PC-9 (cell line): ENCODE measurements around the gene NSG2. TPM values are rescaled to one million over a fixed set of nuclear protein-coding genes. Genes with fewer than 3 reads are reported as not detected.
"Not testable (repeated sequence)": the region's sequence is repeated elsewhere in the genome, so short reads cannot be mapped to it uniquely, and the experiment has no call there.

ENCODE experiments used
- BruUV-seq: library from RNA; stranded (reverse); fragments of 400-500 nt; replicated peaks from 2 replicates; lab custom pipeline; 2021; lab: Mats Ljungman, UMichigan
- CTCF ChIA-PET: fragments of 300-600 bp; sonication (Branson Sonifier 250); formaldehyde crosslinking; loops from one replicate; lab custom pipeline; 2022; ENCODE audit warnings: antibody characterized with exemption; lab: Charles Lee
- POLR2A ChIA-PET: fragments of 300-600 bp; sonication (Branson Sonifier 250); formaldehyde crosslinking; loops from one replicate; lab custom pipeline; 2022; ENCODE audit warnings: antibody characterized with exemption; ENCODE audit not compliant: unreplicated experiment; lab: Charles Lee
- DNase-seq, 2 experiments: peaks; one replicate each; pipeline versions ENCODE4 v3.0.0 to v3.0.0-alpha.2; 2015 to 2022; ENCODE audit warnings: mixed read lengths in 1 of 2
- H2AFZ ChIP-seq: fragments of 200-600 bp; sonication (generic); 2 replicates; pipeline ENCODE4 v1.8.1; 2017; ENCODE audit warnings: antibody characterized with exemption
- H3F3A ChIP-seq: fragments of 200-600 bp; sonication (generic); 2 replicates; pipeline ENCODE4 v1.8.1; 2017; ENCODE audit warnings: antibody characterized with exemption, mild to moderate bottlenecking, low read depth; ENCODE audit not compliant: insufficient read depth
- H3K27ac ChIP-seq: fragments of 200-600 bp; sonication (generic); 2 replicates; pipeline ENCODE4 v1.6.1; 2016; ENCODE audit warnings: mixed run types
- H3K27me3 ChIP-seq: fragments of 200-600 bp; sonication (generic); 2 replicates; pipeline ENCODE4 v1.6.1; 2016; ENCODE audit warnings: low read depth, mixed run types; ENCODE audit not compliant: insufficient read depth
- H3K36me3 ChIP-seq: fragments of 200-600 bp; sonication (generic); 2 replicates; pipeline ENCODE4 v1.6.1; 2016; ENCODE audit warnings: low read depth, mixed run types
- H3K4me1 ChIP-seq: fragments of 200-600 bp; sonication (generic); replicated peaks from 2 replicates; pipeline ENCODE4 v1.6.1; 2016; ENCODE audit warnings: mixed run types; ENCODE audit not compliant: insufficient read depth
- H3K4me2 ChIP-seq: fragments of 200-600 bp; sonication (generic); 2 replicates; pipeline ENCODE4 v1.6.1; 2017; ENCODE audit warnings: mixed run types
- H3K4me3 ChIP-seq: fragments of 200-600 bp; sonication (generic); 2 replicates; pipeline ENCODE4 v1.6.1; 2016; ENCODE audit warnings: mixed run types
- H3K79me2 ChIP-seq: fragments of 200-600 bp; sonication (generic); 2 replicates; pipeline ENCODE4 v1.6.1; 2017; ENCODE audit warnings: low read depth, mixed run types
- H3K9me2 ChIP-seq: fragments of 200-600 bp; sonication (generic); 2 replicates; pipeline ENCODE4 v1.8.1; 2017; ENCODE audit warnings: mild to moderate bottlenecking; ENCODE audit not compliant: insufficient read depth
- H3K9me3 ChIP-seq: fragments of 200-600 bp; sonication (generic); 2 replicates; pipeline ENCODE4 v1.8.1; 2016; ENCODE audit warnings: low read depth; ENCODE audit not compliant: insufficient read depth
- H4K20me1 ChIP-seq: fragments of 200-600 bp; sonication (generic); 2 replicates; pipeline ENCODE4 v1.8.1; 2017; ENCODE audit not compliant: insufficient read depth
- EZH2 ChIP-seq: fragments of 200-600 bp; sonication (generic); IDR thresholded peaks from 2 replicates; pipeline ENCODE4 v1.8.0; 2017; ENCODE audit warnings: antibody characterized with exemption, low read depth
- intact Hi-C: fragments of 100-400 bp; cut with micrococcal nuclease; formaldehyde crosslinking; loops from one replicate; pipeline ENCODE4 v1.10.0; 2022; ENCODE audit not compliant: unreplicated experiment
- total RNA-seq: library from RNA; stranded (reverse); gene quantifications from 2 replicates; pipeline ENCODE4 v1.2.3, GENCODE V29; 2021
- TF ChIP-seq, protein P1 (sequence below): fragments of 200-600 bp; sonication (generic); conservative IDR thresholded peaks from 2 replicates; pipeline ENCODE4 v1.6.1; 2017; ENCODE audit warnings: mixed run types, antibody characterized with exemption, mild to moderate bottlenecking, moderate library complexity

NSG2 gene
- total RNA-seq, 1 experiment from 2014 or later, result not detected

DNA sequence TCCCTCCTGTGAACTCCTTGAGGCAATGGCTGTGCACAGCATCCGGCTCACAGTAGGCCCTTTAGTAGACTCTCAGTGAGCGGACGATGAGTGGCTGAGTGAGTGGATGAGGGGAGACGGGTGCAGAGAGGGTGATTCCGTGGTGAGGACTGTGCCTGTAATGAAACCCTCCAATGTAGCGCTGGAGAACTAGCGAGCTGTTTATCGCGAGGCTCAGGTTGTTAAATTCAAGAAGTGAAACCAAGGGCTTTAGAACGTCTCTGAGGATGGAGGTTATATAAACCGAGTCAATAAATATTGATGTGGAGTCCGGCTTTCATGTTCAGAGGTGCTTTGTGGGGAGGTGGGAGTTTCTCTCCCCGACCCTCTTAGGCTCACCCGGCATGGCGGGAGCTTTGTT, 53.2 kb downstream of the NSG2 start:
- no peaks in the 10 kb centered on the region for H4K20me1 ChIP-seq
- H3K36me3 ChIP-seq, result no peaks in the 10 kb centered on the region
- H3K4me2 ChIP-seq, result no peak overlapping the region
- ChIA-PET POLR2A (no interaction called here), CTCF (no interaction called here)
- no TSS peak for BruUV-seq
- no peak for DNase-seq
- H2AFZ ChIP-seq, result no peak overlapping the region
- intact Hi-C loops, result no loop called here
- peaks cover 90% of the 10 kb centered on the region for H3K27me3 ChIP-seq
- no peak for TF ChIP-seq EZH2
- TF ChIP-seq, protein P1, sequence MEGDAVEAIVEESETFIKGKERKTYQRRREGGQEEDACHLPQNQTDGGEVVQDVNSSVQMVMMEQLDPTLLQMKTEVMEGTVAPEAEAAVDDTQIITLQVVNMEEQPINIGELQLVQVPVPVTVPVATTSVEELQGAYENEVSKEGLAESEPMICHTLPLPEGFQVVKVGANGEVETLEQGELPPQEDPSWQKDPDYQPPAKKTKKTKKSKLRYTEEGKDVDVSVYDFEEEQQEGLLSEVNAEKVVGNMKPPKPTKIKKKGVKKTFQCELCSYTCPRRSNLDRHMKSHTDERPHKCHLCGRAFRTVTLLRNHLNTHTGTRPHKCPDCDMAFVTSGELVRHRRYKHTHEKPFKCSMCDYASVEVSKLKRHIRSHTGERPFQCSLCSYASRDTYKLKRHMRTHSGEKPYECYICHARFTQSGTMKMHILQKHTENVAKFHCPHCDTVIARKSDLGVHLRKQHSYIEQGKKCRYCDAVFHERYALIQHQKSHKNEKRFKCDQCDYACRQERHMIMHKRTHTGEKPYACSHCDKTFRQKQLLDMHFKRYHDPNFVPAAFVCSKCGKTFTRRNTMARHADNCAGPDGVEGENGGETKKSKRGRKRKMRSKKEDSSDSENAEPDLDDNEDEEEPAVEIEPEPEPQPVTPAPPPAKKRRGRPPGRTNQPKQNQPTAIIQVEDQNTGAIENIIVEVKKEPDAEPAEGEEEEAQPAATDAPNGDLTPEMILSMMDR, result no peak
- no peaks in the 10 kb centered on the region for H3K79me2 ChIP-seq
- no peak overlapping the region for H3K27ac ChIP-seq
- no peaks in the 10 kb centered on the region for H3K4me1 ChIP-seq
- no peaks in the 10 kb centered on the region for H3F3A ChIP-seq
- H3K4me3 ChIP-seq, result no peak overlapping the region
- H3K9me2 ChIP-seq, result no peaks in the 10 kb centered on the region
- H3K9me3 ChIP-seq, result no peaks in the 10 kb centered on the region

DNA sequence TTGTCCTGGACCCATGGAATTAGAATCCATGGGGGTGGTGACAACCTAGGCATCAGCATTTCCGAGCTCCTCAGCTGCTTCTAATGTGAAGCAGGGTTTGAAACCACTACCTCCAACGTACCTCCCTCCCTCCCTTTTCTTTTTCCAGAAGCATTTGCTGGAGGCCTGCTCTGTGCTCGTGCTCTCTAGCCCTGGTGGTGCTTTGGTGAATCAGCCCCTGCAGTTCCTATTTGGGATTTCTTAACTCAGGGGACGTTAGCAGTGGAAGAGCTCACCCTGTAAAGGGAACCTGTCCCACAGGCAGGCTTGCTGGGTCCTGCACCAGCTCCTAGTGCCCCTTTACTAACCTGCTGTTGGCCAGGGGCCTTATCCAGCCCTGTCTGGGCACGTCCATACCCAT, 55.0 kb downstream of the NSG2 start:
- Histone ChIP-seq H3K4me2 (no peak overlapping the region), H3K9me2 (no peaks in the 10 kb centered on the region), H3K9me3 (no peaks in the 10 kb centered on the region), H3K4me1 (no peaks in the 10 kb centered on the region), H3K36me3 (no peaks in the 10 kb centered on the region), H2AFZ (no peak overlapping the region), H3K27me3 (peaks cover 91% of the 10 kb centered on the region), H3K4me3 (no peak overlapping the region), H3F3A (no peaks in the 10 kb centered on the region), H3K27ac (no peak overlapping the region), H3K79me2 (no peaks in the 10 kb centered on the region), H4K20me1 (no peaks in the 10 kb centered on the region)
- no peak for TF ChIP-seq EZH2
- TF ChIP-seq, protein P1, result no peak
- POLR2A ChIA-PET, result no interaction called here
- CTCF ChIA-PET, result no interaction called here
- no peak for DNase-seq
- intact Hi-C loops, result no loop called here
- BruUV-seq, result no TSS peak

DNA sequence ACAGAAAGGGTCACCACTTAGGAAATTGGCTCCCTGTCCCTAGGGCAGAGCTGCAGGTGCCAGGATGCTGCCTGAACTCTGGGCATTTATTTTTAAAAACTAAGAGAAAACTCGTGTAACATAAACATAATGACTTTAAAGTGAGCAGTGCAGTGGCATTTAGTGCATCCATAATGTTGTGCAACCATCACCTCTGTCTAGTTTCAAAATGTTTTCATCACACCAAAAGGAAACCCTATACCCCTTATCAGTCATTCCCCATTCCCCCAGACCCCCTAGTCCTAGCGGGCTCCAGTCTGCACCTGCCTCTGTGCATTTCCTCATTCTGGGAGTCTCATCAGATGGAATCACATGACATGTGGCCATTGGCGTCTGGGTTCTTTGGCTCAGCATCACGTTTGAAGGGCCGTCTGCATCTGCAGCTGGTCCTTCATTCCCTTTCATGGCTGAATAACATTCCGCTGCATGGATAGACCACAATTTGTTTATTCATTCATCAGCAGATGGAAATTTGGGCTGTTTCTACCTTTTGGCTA, 55.8 kb downstream of the NSG2 start:
- Histone ChIP-seq H3K9me3 (no peaks in the 10 kb centered on the region), H3K79me2 (no peaks in the 10 kb centered on the region), H3K27ac (no peak overlapping the region), H4K20me1 (no peaks in the 10 kb centered on the region), H3K27me3 (peaks cover 92% of the 10 kb centered on the region), H3K4me2 (no peak overlapping the region), H3F3A (no peaks in the 10 kb centered on the region), H2AFZ (no peak overlapping the region), H3K36me3 (no peaks in the 10 kb centered on the region), H3K4me1 (no peaks in the 10 kb centered on the region), H3K4me3 (no peak overlapping the region), H3K9me2 (no peaks in the 10 kb centered on the region)
- no TSS peak for BruUV-seq
- intact Hi-C loops, result no loop called here
- CTCF ChIA-PET, result no interaction called here
- POLR2A ChIA-PET, result no interaction called here
- DNase-seq, result no peak
- TF ChIP-seq EZH2, result no peak
- TF ChIP-seq, protein P1, result no peak

DNA sequence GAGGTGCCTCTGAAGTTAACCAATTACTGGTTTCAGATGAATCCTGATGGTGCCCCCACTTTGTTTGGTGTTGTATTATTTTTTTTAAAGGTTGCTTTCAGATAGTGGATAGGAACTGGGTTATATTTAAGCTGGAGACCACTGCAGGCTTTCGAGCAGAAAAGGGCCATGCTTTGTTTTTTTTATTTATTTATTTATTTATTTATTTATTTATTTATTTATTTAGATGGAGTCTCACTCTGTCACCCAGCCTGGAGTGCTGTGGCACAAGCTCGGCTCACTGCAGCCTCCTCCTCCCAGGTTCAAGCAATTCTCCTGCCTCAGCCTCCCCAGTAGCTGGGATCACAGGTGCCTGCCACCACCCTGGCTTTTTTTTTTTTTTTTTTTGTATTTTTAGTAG, 57.1 kb downstream of the NSG2 start:
- POLR2A ChIA-PET, H3K27ac ChIP-seq, BruUV-seq, H3K79me2 ChIP-seq, H3K4me3 ChIP-seq, H2AFZ ChIP-seq, H3K36me3 ChIP-seq, H3F3A ChIP-seq, intact Hi-C loops, H3K4me2 ChIP-seq, DNase-seq, CTCF ChIA-PET, H3K9me3 ChIP-seq, H3K9me2 ChIP-seq, H3K4me1 ChIP-seq, H4K20me1 ChIP-seq: not testable (repeated sequence)
- H3K27me3 ChIP-seq, result peaks cover 90% of the 10 kb centered on the region
